GM23338 (cell line): ENCODE results near the gene THAP9. TPM values are rescaled to one million over a fixed set of nuclear protein-coding genes. Genes with fewer than 3 reads are reported as not detected.

ENCODE experiments used
- ATAC-seq: fragments of 200-7000 bp; cut with Tn5 transposase; 3 replicates; pipeline ENCODE4 v1.9.1; 2020
- DNase-seq: peaks from one replicate; pipeline ENCODE4 v3.0.0-alpha.2; 2015; ENCODE audit warnings: low spot score
- H2AFZ ChIP-seq: fragments of 200-600 bp; sonication (generic); 2 replicates; pipeline ENCODE4 v1.8.0; 2016; ENCODE audit warnings: antibody characterized with exemption, mild to moderate bottlenecking, moderate library complexity
- H3F3A ChIP-seq: fragments of 200-600 bp; sonication (generic); replicated peaks from 2 replicates; pipeline ENCODE4 v1.8.0; 2017; ENCODE audit warnings: antibody characterized with exemption, mixed run types, low read depth
- H3K27ac ChIP-seq: fragments of 200-600 bp; sonication (generic); 2 replicates; pipeline ENCODE4 v1.6.1; 2016; ENCODE audit warnings: low read depth
- H3K27me3 ChIP-seq: fragments of 200-600 bp; sonication (generic); 2 replicates; pipeline ENCODE4 v1.8.0; 2016; ENCODE audit warnings: mild to moderate bottlenecking, mixed run types, moderate library complexity; ENCODE audit not compliant: insufficient read depth
- H3K36me3 ChIP-seq: fragments of 200-600 bp; sonication (generic); 2 replicates; pipeline ENCODE4 v1.8.0; 2016; ENCODE audit warnings: mild to moderate bottlenecking; ENCODE audit not compliant: insufficient read depth
- H3K4me1 ChIP-seq: fragments of 200-600 bp; sonication (generic); 2 replicates; pipeline ENCODE4 v1.8.0; 2016; ENCODE audit warnings: mild to moderate bottlenecking, moderate library complexity; ENCODE audit not compliant: insufficient read depth
- H3K4me2 ChIP-seq: fragments of 200-600 bp; sonication (generic); 2 replicates; pipeline ENCODE4 v1.7.1; 2017; ENCODE audit warnings: mixed run types
- H3K4me3 ChIP-seq: fragments of 200-600 bp; sonication (generic); 2 replicates; pipeline ENCODE4 v1.6.1; 2016; ENCODE audit warnings: mixed run types
- H3K79me2 ChIP-seq: fragments of 200-600 bp; sonication (generic); replicated peaks from 2 replicates; pipeline ENCODE4 v1.8.0; 2017; ENCODE audit warnings: mild to moderate bottlenecking; ENCODE audit not compliant: insufficient read depth
- H3K9me2 ChIP-seq: fragments of 200-600 bp; sonication (generic); 2 replicates; pipeline ENCODE4 v1.8.0; 2017; ENCODE audit not compliant: insufficient read depth
- H4K20me1 ChIP-seq: fragments of 200-600 bp; sonication (generic); replicated peaks from 2 replicates; pipeline ENCODE4 v1.8.0; 2017; ENCODE audit warnings: mild to moderate bottlenecking; ENCODE audit not compliant: insufficient read depth
- H3K27ac Mint-ChIP-seq: 2 replicates; pipeline ENCODE4 v1.8.0; 2020; ENCODE audit warnings: inconsistent platforms, mild to moderate bottlenecking, moderate library complexity, mixed read lengths
- H3K27me3 Mint-ChIP-seq: 3 replicates; pipeline ENCODE4 v1.8.0; 2022; ENCODE audit warnings: low read depth, mild to moderate bottlenecking, moderate library complexity, mixed read lengths, inconsistent platforms; ENCODE audit not compliant: insufficient read depth, poor library complexity
- H3K36me3 Mint-ChIP-seq: 3 replicates; pipeline ENCODE4 v1.8.0; 2021; ENCODE audit warnings: low read depth, mild to moderate bottlenecking, inconsistent platforms, moderate library complexity, mixed read lengths
- H3K4me1 Mint-ChIP-seq: 3 replicates; pipeline ENCODE4 v1.8.0; 2020; ENCODE audit warnings: mild to moderate bottlenecking, inconsistent platforms, mixed read lengths
- H3K4me3 Mint-ChIP-seq: 3 replicates; pipeline ENCODE4 v1.8.0; 2021; ENCODE audit warnings: moderate library complexity, mild to moderate bottlenecking, inconsistent platforms, mixed read lengths
- H3K9me3 Mint-ChIP-seq: 3 replicates; pipeline ENCODE4 v1.8.0; 2020; ENCODE audit warnings: moderate library complexity, mild to moderate bottlenecking, inconsistent platforms, mixed read lengths
- EZH2 ChIP-seq: fragments of 200-600 bp; sonication (generic); IDR thresholded peaks from one replicate; pipeline ENCODE4 v1.8.0; 2017; ENCODE audit warnings: antibody characterized with exemption, mild to moderate bottlenecking, low read depth; ENCODE audit not compliant: unreplicated experiment
- EZH2phosphoT487 ChIP-seq: fragments of 200-600 bp; sonication (generic); IDR thresholded peaks from one replicate; pipeline ENCODE4 v1.8.1; 2018; ENCODE audit warnings: antibody characterized with exemption; ENCODE audit not compliant: unreplicated experiment
- JUNB ChIP-seq: IDR thresholded peaks from one replicate; pipeline ENCODE4 v1.6.1; 2016; ENCODE audit warnings: antibody characterized with exemption; ENCODE audit not compliant: unreplicated experiment
- NANOG ChIP-seq: IDR thresholded peaks from 2 replicates; pipeline ENCODE4 v1.6.1; 2016; ENCODE audit warnings: antibody characterized with exemption, borderline replicate concordance
- REST ChIP-seq: IDR thresholded peaks from one replicate; pipeline ENCODE4 v1.6.1; 2018; ENCODE audit warnings: antibody characterized with exemption; ENCODE audit not compliant: unreplicated experiment
- STAT1 ChIP-seq: IDR thresholded peaks from one replicate; pipeline ENCODE4 v1.6.1; 2016; ENCODE audit warnings: antibody characterized with exemption; ENCODE audit not compliant: unreplicated experiment
- ZNF114 ChIP-seq: fragments of 250-450 bp; sonication (Bioruptor Pico); IDR thresholded peaks from 2 replicates; pipeline ENCODE4 v1.5.0; 2020; ENCODE audit warnings: mild to moderate bottlenecking, moderate library complexity
- ZNF331 ChIP-seq: fragments of 250-450 bp; sonication (Bioruptor Pico); IDR thresholded peaks from 2 replicates; pipeline ENCODE4 v1.5.0; 2020; ENCODE audit warnings: low read depth, mild to moderate bottlenecking, moderate library complexity
- ZNF462 ChIP-seq: fragments of 250-450 bp; sonication (Bioruptor Pico); IDR thresholded peaks from 2 replicates; pipeline ENCODE4 v1.5.0; 2020; ENCODE audit warnings: mild to moderate bottlenecking, moderate library complexity
- polyA plus RNA-seq: library from polyadenylated mRNA; unstranded; fragments of >200 nt; fragmentation: Nextera tagmentation; extraction: Ambion mirVana; gene quantifications from 2 replicates; pipeline ENCODE4 v1.2.1, GENCODE V29; 2016
- total RNA-seq: library from RNA; depleted of rRNA; stranded (reverse); fragments of >200 nt; shearing (Covaris generic); gene quantifications from 2 replicates; pipeline ENCODE4 v1.2.3, GENCODE V29; 2014

The THAP9 gene
- total and polyA plus RNA-seq, 2 experiments from 2014 or later, result 8.7 to 22.3 TPM

- no peak for TF ChIP-seq NANOG
- no peak for TF ChIP-seq EZH2phosphoT487
- TF ChIP-seq JUNB, result no peak
- TF ChIP-seq ZNF331 (CRISPR knock-in tag), result no peak
- TF ChIP-seq REST, result no peak
- TF ChIP-seq EZH2, result no peak
- TF ChIP-seq ZNF114 (CRISPR knock-in tag), result no peak
Measured at GRCh38 chr4:82886147-82886942, 14.2 kb upstream of the THAP9 start (continued).

GRCh38 chr4:82889287-82889686 lies 11.2 kb upstream of the THAP9 start:
- Histone ChIP-seq H3F3A (peaks cover 9% of the 10 kb centered on the region; the same call in 1 of the 2 replicates), H3K27ac (no peak overlapping the region), H3K79me2 (peaks cover 71% of the 10 kb centered on the region), H3K4me2 (peak overlapping the region; percentile 92), H3K9me2 (no peaks in the 10 kb centered on the region), H3K4me3 (peak overlapping the region; percentile 93), H2AFZ (no peak overlapping the region), H4K20me1 (peaks cover 25% of the 10 kb centered on the region), H3K27me3 (no peaks in the 10 kb centered on the region), H3K4me1 (peaks cover 16% of the 10 kb centered on the region), H3K36me3 (peaks cover 12% of the 10 kb centered on the region; the same call in 1 of the 2 replicates)
- no peaks in the 10 kb centered on the region for H3K27me3 Mint-ChIP-seq
- H3K36me3 Mint-ChIP-seq, result peaks cover 18% of the 10 kb centered on the region
- no peaks in the 10 kb centered on the region for H3K9me3 Mint-ChIP-seq
- ATAC-seq (no peak), DNase-seq (no peak)
- peak overlapping the region; percentile 90 for H3K4me3 Mint-ChIP-seq
- H3K27ac Mint-ChIP-seq, result no peak overlapping the region
- TF ChIP-seq JUNB, result no peak
- peaks cover 9% of the 10 kb centered on the region; the same call in 2 of the 3 replicates for H3K4me1 Mint-ChIP-seq

DNA sequence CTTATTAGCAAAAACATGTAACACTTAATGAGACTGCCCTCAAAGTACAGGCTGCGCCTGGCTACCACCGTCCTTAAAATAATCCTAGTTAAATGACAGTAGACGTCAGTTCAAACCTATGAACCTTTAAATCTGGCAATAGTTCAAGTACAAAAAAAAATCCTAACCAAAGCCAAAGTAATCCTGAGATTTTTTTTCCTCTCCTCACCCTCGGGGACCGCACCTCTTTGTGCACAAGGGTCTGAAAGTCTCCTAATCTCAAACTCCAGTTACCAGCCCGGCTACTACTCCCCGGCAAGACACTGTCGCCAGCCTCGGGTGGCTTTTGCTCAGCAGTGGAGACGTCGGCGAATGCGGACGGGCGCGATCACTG lies 10.0 kb upstream of the THAP9 start:
- Histone ChIP-seq H2AFZ (peak overlapping the region; percentile 92), H3K36me3 (peaks cover 24% of the 10 kb centered on the region; the same call in 1 of the 2 replicates), H3K4me1 (peaks cover 16% of the 10 kb centered on the region), H3K4me2 (peak overlapping the region; percentile 92), H3K9me2 (no peaks in the 10 kb centered on the region), H3K4me3 (peak overlapping the region; percentile 93), H3F3A (peaks cover 15% of the 10 kb centered on the region; the same call in 1 of the 2 replicates), H4K20me1 (peaks cover 26% of the 10 kb centered on the region), H3K27ac (peak overlapping the region; percentile 95), H3K79me2 (peaks cover 71% of the 10 kb centered on the region), H3K27me3 (no peaks in the 10 kb centered on the region)
- DNase-seq (no peak), ATAC-seq (no peak)
- Mint-ChIP-seq H3K27ac (peak overlapping the region; percentile 98), H3K4me3 (peak overlapping the region; percentile 90), H3K4me1 (peaks cover 9% of the 10 kb centered on the region; the same call in 2 of the 3 replicates), H3K9me3 (no peaks in the 10 kb centered on the region), H3K36me3 (peaks cover 30% of the 10 kb centered on the region), H3K27me3 (no peaks in the 10 kb centered on the region)
- no peak for TF ChIP-seq EZH2phosphoT487
- no peak for TF ChIP-seq STAT1
- TF ChIP-seq ZNF462 (CRISPR knock-in tag), result no peak
- TF ChIP-seq EZH2, result no peak
